A673 (cell line): Measurements from ENCODE around the gene DOK6.

Experiments used
- EZH2 ChIP-seq: fragments of 200-600 bp; sonication (generic); IDR thresholded peaks from 2 replicates; pipeline ENCODE4 v1.6.1; 2017; ENCODE audit warnings: borderline replicate concordance, low read depth, mild to moderate bottlenecking, mixed read lengths, antibody characterized with exemption, low read length; ENCODE audit not compliant: poor library complexity, severe bottlenecking
- TF ChIP-seq, protein P1 (sequence below): fragments of 300-800, 200-600 bp; sonication (generic); conservative IDR thresholded peaks from 2 replicates; pipeline ENCODE4 v1.5.1; 2017; ENCODE audit warnings: low read depth, mild to moderate bottlenecking, antibody characterized with exemption, low read length, moderate library complexity, mixed read lengths

DNA sequence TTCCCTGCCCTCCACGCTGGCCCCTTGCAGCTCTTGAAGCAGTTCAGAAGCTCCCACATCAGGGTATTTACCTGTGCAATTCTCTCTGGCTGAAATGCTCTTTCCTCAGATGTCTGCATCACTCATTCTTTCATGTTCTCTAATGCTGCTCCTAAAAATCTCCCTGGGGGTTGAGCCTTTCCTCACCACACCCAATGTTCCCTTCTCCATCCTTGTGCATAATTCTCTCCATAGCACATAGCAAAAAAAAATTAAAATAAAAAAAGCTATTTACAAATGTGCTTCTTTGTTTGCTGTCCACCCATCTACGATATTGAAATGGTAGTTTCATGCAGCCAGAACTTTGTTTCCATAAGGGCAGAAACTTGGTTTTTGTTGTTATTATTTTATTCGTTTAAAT lies 155.5 kb downstream of the DOK6 start:
- TF ChIP-seq, protein P1, sequence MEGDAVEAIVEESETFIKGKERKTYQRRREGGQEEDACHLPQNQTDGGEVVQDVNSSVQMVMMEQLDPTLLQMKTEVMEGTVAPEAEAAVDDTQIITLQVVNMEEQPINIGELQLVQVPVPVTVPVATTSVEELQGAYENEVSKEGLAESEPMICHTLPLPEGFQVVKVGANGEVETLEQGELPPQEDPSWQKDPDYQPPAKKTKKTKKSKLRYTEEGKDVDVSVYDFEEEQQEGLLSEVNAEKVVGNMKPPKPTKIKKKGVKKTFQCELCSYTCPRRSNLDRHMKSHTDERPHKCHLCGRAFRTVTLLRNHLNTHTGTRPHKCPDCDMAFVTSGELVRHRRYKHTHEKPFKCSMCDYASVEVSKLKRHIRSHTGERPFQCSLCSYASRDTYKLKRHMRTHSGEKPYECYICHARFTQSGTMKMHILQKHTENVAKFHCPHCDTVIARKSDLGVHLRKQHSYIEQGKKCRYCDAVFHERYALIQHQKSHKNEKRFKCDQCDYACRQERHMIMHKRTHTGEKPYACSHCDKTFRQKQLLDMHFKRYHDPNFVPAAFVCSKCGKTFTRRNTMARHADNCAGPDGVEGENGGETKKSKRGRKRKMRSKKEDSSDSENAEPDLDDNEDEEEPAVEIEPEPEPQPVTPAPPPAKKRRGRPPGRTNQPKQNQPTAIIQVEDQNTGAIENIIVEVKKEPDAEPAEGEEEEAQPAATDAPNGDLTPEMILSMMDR: no peak
- no peak for TF ChIP-seq EZH2
